Natural killer cell treated with Interleukin-12 subunit alpha and Interleukin-12 subunit beta and Interleukin-15 and Interleukin-18, amount 100 ng/mL, for 72 hours (primary cell): Measurements from ENCODE around the gene HMGA1. TPM values are rescaled to one million over a fixed set of nuclear protein-coding genes. Genes with fewer than 3 reads are reported as not detected.
"Not testable (repeated sequence)": the region's sequence is repeated elsewhere in the genome, so short reads cannot be mapped to it uniquely, and the experiment has no call there.

ENCODE experiments used
- ATAC-seq, 2 donors: fragments of 150-1000 bp; cut with Tn5 transposase in 1 of 2; sonication (Bioruptor Pico), chemical (Tn5 transposase) in 1 of 2; 2 replicates each; pipeline ENCODE4 v1.10.0; 2021
- DNase-seq: peaks from one replicate; pipeline ENCODE4 v3.0.0; 2022; ENCODE audit warnings: low spot score
- H3K27ac Mint-ChIP-seq, 2 donors: 1 replicate in 1 of 2; 2 replicates in 1 of 2; pipeline ENCODE4 v1.8.0; 2022; ENCODE audit warnings: mixed read lengths in 2 of 2, mild to moderate bottlenecking in 1 of 2, moderate library complexity in 1 of 2
- H3K27me3 Mint-ChIP-seq, 2 donors: 1 replicate in 1 of 2; 2 replicates in 1 of 2; pipeline ENCODE4 v1.8.0; 2022; ENCODE audit warnings: mixed read lengths in 2 of 2
- H3K36me3 Mint-ChIP-seq: one replicate; pipeline ENCODE4 v1.8.0; 2022; ENCODE audit warnings: mixed read lengths
- H3K4me1 Mint-ChIP-seq, 2 donors: 1 replicate in 1 of 2; 2 replicates in 1 of 2; pipeline ENCODE4 v1.8.0; 2022; ENCODE audit warnings: low read depth in 2 of 2, mixed read lengths in 2 of 2, mild to moderate bottlenecking in 1 of 2
- H3K4me3 Mint-ChIP-seq: one replicate; pipeline ENCODE4 v1.8.0; 2022; ENCODE audit warnings: mixed read lengths
- H3K9me3 Mint-ChIP-seq: 2 replicates; pipeline ENCODE4 v1.8.0; 2022; ENCODE audit warnings: mixed read lengths
- total RNA-seq, 2 donors: library from RNA; stranded (reverse); gene quantifications; one replicate each; pipeline ENCODE4 v1.2.3, GENCODE V29; 2022

The HMGA1 gene
- total RNA-seq, 2 donors from 2014 or later = 151 to 556 TPM

GRCh38 chr6:34240329-34241248, 3.9 kb downstream of the HMGA1 start:
- H3K4me1 Mint-ChIP-seq = peaks cover 21 to 36% of the 10 kb centered on the region in 2 donors

GRCh38 chr6:34241351-34242215, 4.9 kb downstream of the HMGA1 start:
- Mint-ChIP-seq H3K4me1 (peaks cover 18 to 32% of the 10 kb centered on the region in 2 donors), H3K4me3 (no peak overlapping the region), H3K27me3 (no peaks in the 10 kb centered on the region), H3K9me3 (no peaks in the 10 kb centered on the region), H3K36me3 (no peaks in the 10 kb centered on the region), H3K27ac (peak overlapping the region in 1 of 2 donors; percentile 64)
- ATAC-seq (no peak), DNase-seq (no peak)

More at GRCh38 chr6:34240329-34241248, 3.9 kb downstream of the HMGA1 start:
- no peaks in the 10 kb centered on the region for H3K27me3 Mint-ChIP-seq
- no peaks in the 10 kb centered on the region for H3K9me3 Mint-ChIP-seq
- no peak for DNase-seq
- no peak for ATAC-seq
- no peaks in the 10 kb centered on the region for H3K36me3 Mint-ChIP-seq
- H3K27ac Mint-ChIP-seq = no peak overlapping the region
- no peak overlapping the region for H3K4me3 Mint-ChIP-seq

GRCh38 chr6:34242252-34243130, 5.8 kb downstream of the HMGA1 start:
- Mint-ChIP-seq H3K4me1 (peaks cover 18 to 36% of the 10 kb centered on the region in 2 donors), H3K4me3 (no peak overlapping the region), H3K27me3 (no peaks in the 10 kb centered on the region), H3K36me3 (no peaks in the 10 kb centered on the region), H3K27ac (peak overlapping the region; percentile 64 to 74), H3K9me3 (no peaks in the 10 kb centered on the region)
- ATAC-seq (no peak), DNase-seq (no peak)

- no peak overlapping the region for H3K4me3 Mint-ChIP-seq
- ATAC-seq (no peak), DNase-seq (no peak)
- peaks cover 23 to 40% of the 10 kb centered on the region in 2 donors for H3K4me1 Mint-ChIP-seq
- peak overlapping the region; percentile 64 to 74 for H3K27ac Mint-ChIP-seq
- H3K27me3 Mint-ChIP-seq = no peaks in the 10 kb centered on the region
- H3K36me3 Mint-ChIP-seq = no peaks in the 10 kb centered on the region
- H3K9me3 Mint-ChIP-seq = no peaks in the 10 kb centered on the region
Observed at GRCh38 chr6:34243131-34243771, 6.6 kb downstream of the HMGA1 start.

- Mint-ChIP-seq H3K4me3 (no peak overlapping the region), H3K27ac (peak overlapping the region in 1 of 2 donors; percentile 64), H3K27me3 (no peaks in the 10 kb centered on the region), H3K9me3 (no peaks in the 10 kb centered on the region), H3K4me1 (peaks cover 25 to 40% of the 10 kb centered on the region in 2 donors), H3K36me3 (no peaks in the 10 kb centered on the region)
- peak; percentile 71 for DNase-seq
- peak in 1 of 2 donors; percentile 18 for ATAC-seq
Observed at GRCh38 chr6:34243901-34244884, 7.5 kb downstream of the HMGA1 start.

- not testable (repeated sequence) for H3K4me3 Mint-ChIP-seq, H3K9me3 Mint-ChIP-seq, H3K36me3 Mint-ChIP-seq, H3K27me3 Mint-ChIP-seq, DNase-seq, ATAC-seq
- Mint-ChIP-seq H3K4me1 (peaks cover 25 to 38% of the 10 kb centered on the region in 2 donors), H3K27ac (peak overlapping the region in 1 of 2 donors; percentile 62)
Observed at GRCh38 chr6:34245032-34245760, 8.5 kb downstream of the HMGA1 start.

- Mint-ChIP-seq H3K4me1 (peaks cover 25 to 38% of the 10 kb centered on the region in 2 donors), H3K27ac (peak overlapping the region in 1 of 2 donors; percentile 62)
- H3K9me3 Mint-ChIP-seq, H3K36me3 Mint-ChIP-seq, H3K27me3 Mint-ChIP-seq, ATAC-seq, H3K4me3 Mint-ChIP-seq, DNase-seq: not testable (repeated sequence)
Observed at GRCh38 chr6:34245761-34246140, 9.1 kb downstream of the HMGA1 start.

- Mint-ChIP-seq H3K9me3 (no peaks in the 10 kb centered on the region), H3K36me3 (no peaks in the 10 kb centered on the region), H3K27ac (peak overlapping the region in 1 of 2 donors; percentile 62), H3K4me1 (peaks cover 25 to 38% of the 10 kb centered on the region in 2 donors), H3K27me3 (no peaks in the 10 kb centered on the region), H3K4me3 (no peak overlapping the region)
- no peak for ATAC-seq
- DNase-seq = no peak
Observed at GRCh38 chr6:34246249-34246562, 9.5 kb downstream of the HMGA1 start.

GRCh38 chr6:34246563-34247391, 10.1 kb downstream of the HMGA1 start:
- Mint-ChIP-seq H3K36me3 (no peaks in the 10 kb centered on the region), H3K4me3 (peak overlapping the region; percentile 91), H3K27ac (peak overlapping the region in 1 of 2 donors; percentile 78), H3K9me3 (no peaks in the 10 kb centered on the region), H3K27me3 (no peaks in the 10 kb centered on the region), H3K4me1 (peaks cover 25 to 38% of the 10 kb centered on the region in 2 donors)
- DNase-seq (no peak), ATAC-seq (no peak)

GRCh38 chr6:34247481-34248197, 11.0 kb downstream of the HMGA1 start:
- DNase-seq (no peak), ATAC-seq (no peak)
- Mint-ChIP-seq H3K9me3 (no peaks in the 10 kb centered on the region), H3K4me3 (peak overlapping the region; percentile 91), H3K4me1 (peaks cover 25 to 33% of the 10 kb centered on the region in 2 donors), H3K36me3 (no peaks in the 10 kb centered on the region), H3K27me3 (no peaks in the 10 kb centered on the region), H3K27ac (peak overlapping the region; percentile 78 to 87)
